Middle frontal gyrus (tissue), 1 donor: Measurements from ENCODE around the gene TROAP.
"Not testable (repeated sequence)": the region's sequence is repeated elsewhere in the genome, so short reads cannot be mapped to it uniquely, and the experiment has no call there.

Experiments used
- DNase-seq: peaks from one replicate; pipeline ENCODE4 v3.0.0-alpha.2; 2015; ENCODE audit warnings: low spot score; ENCODE audit errors: extremely low spot score

TROAP gene

DNA sequence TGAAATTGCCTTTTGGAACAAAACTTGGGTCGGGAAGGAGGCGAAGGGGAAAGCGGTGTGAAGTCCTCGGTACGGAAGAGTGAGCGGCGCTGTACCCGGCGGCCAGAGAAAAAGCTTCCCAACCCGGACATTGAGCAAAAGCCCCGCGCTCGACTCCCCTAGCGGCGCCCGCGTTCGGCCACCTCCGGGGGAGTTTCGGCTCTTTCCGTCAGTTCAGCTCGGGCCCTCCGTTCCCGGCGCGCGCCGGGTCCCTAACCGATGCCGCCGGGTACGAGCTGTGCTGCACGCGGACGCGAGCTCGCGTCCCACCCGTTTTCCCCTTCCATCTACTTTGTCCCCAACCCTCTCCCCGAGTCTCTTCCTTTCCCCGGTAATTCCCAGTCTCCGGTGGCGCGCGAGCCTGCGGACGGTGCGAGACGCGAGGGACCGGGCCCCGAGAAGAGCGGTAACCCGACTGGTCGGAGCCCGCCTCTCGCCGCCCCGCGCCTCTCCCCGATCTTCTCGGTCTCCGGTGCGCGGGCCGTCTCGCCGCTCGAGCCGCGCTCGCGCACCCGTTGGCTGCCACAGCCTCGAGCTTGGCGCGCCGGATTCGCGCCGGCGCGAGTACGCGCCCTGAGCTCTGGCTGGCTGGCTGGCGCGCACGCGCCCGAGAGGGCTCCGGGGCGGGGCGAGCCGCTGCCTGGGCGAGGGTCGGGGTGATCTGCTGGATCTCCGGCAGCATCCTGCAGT lies 43.8 kb downstream of the TROAP start:
- peak; percentile 83 for DNase-seq

- no peak for DNase-seq
Observed at GRCh38 chr12:49367381-49368239, 44.6 kb downstream of the TROAP start, which contains the start of gene SPATS2. Gene SPATS2, plus strand, starts transcription at chr12:49367462. Its CDS starts 93,551 bp downstream, at chr12:49461013.

GRCh38 chr12:49368240-49368600 lies 45.2 kb downstream of the TROAP start:
- DNase-seq = no peak

DNA sequence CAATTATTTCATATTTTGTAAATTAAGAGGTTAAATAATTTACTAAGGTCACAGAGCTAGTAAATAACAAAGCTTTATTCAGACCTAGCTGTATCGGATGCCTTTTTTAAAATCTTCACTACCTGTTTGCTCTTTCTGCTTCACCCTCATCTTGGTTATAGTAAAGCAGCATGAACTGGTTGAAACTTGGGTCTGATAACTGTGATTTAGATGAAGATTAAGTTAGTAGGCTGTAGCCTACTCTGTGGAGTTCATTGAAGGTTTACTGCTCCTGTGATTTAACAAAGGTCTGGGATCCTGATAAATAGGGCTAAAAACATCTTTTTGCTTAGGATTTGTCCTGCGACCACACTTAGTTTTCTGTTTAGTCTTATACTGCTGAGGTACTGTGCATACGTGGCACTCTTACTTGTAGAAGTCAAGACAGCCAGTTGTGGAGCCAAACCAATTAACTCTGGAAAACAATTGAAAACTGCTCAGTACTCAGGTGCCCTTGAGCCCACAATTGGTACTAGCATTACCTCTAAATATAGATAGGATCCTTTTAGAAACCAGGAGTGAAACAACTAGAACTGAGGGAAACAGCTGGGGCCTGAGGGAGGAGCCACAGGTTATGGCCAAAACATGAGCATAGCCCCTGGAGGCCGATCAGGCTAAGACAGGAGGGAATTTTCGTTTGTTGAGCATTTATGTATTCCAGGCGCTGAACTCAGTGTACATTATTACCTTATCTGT lies 46.5 kb downstream of the TROAP start:
- no peak for DNase-seq

GRCh38 chr12:49370539-49370938 lies 47.5 kb downstream of the TROAP start:
- no peak for DNase-seq

GRCh38 chr12:49375406-49375805 lies 52.4 kb downstream of the TROAP start:
- DNase-seq = no peak

- no peak for DNase-seq
Observed at GRCh38 chr12:49377386-49377785, 54.3 kb downstream of the TROAP start.

DNA sequence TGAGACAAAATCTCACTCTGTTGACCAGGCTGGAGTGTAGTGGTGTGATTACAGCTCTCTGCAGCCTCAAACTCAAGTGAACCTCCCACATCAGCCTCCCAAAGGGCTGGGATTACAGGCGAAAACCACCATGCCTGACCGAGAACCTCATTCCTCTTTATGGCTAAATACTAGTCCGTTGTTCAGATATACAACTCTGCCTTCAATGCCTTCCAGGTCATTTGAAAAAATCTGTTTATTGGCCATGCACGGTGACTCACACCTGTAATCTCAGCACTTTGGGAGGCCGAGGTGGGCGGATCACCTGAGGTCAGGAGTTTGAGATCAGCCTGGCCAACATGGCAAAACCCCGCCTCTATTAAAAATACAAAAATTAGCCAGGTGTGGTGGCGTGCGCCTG lies 57.1 kb downstream of the TROAP start:
- not testable (repeated sequence) for DNase-seq
